Measurements from ENCODE around the gene KCNK3. TPM values are rescaled to one million over a fixed set of nuclear protein-coding genes. Genes with fewer than 3 reads are reported as not detected.

Gene KCNK3
- total RNA-seq, 6 experiments from 2014 or later: not detected

GRCh38 chr2:26727641-26728561 lies 35.4 kb downstream of the KCNK3 start:
- Mint-ChIP-seq H3K9me3 (no peaks in the 10 kb centered on the region), H3K36me3 (ENCODE audit: low read depth) (no peaks in the 10 kb centered on the region), H3K4me3 (no peak overlapping the region), H3K27ac (no peak overlapping the region), H3K27me3 (ENCODE audit: insufficient read depth) (peaks cover 1% of the 10 kb centered on the region), H3K4me1 (ENCODE audit: low read depth) (peaks cover 28% of the 10 kb centered on the region)
- no peak for DNase-seq
- TF ChIP-seq CTCF (IDR thresholded peaks at IDR 0.05): peak; percentile 44

GRCh38 chr2:26729311-26729710 lies 36.8 kb downstream of the KCNK3 start:
- no peak for DNase-seq
- H3K36me3 Mint-ChIP-seq (ENCODE audit: low read depth): no peaks in the 10 kb centered on the region
- H3K27me3 Mint-ChIP-seq (ENCODE audit: insufficient read depth): peaks cover 3% of the 10 kb centered on the region
- TF ChIP-seq CTCF (IDR thresholded peaks at IDR 0.05): no peak
- peaks cover 16% of the 10 kb centered on the region for H3K4me1 Mint-ChIP-seq (ENCODE audit: low read depth)
- no peak overlapping the region for H3K27ac Mint-ChIP-seq
- no peaks in the 10 kb centered on the region for H3K9me3 Mint-ChIP-seq
- no peak overlapping the region for H3K4me3 Mint-ChIP-seq

GRCh38 chr2:26730549-26731344 lies 38.2 kb downstream of the KCNK3 start:
- DNase-seq: no peak
- H3K9me3 Mint-ChIP-seq: no peaks in the 10 kb centered on the region
- no peak overlapping the region for H3K4me3 Mint-ChIP-seq
- peaks cover 3% of the 10 kb centered on the region; the same call in 1 of the 2 replicates for H3K27me3 Mint-ChIP-seq (ENCODE audit: insufficient read depth)
- peaks cover 11% of the 10 kb centered on the region for H3K4me1 Mint-ChIP-seq (ENCODE audit: low read depth)
- TF ChIP-seq CTCF (IDR thresholded peaks at IDR 0.05): no peak
- H3K36me3 Mint-ChIP-seq (ENCODE audit: low read depth): no peaks in the 10 kb centered on the region
- no peak overlapping the region for H3K27ac Mint-ChIP-seq

GRCh38 chr2:26731714-26732113 lies 39.2 kb downstream of the KCNK3 start:
- Mint-ChIP-seq H3K27me3 (ENCODE audit: insufficient read depth) (peaks cover 2% of the 10 kb centered on the region; the same call in 1 of the 2 replicates), H3K4me1 (ENCODE audit: low read depth) (peaks cover 9% of the 10 kb centered on the region), H3K9me3 (no peaks in the 10 kb centered on the region), H3K36me3 (ENCODE audit: low read depth) (no peaks in the 10 kb centered on the region), H3K4me3 (no peak overlapping the region), H3K27ac (no peak overlapping the region)
- no peak for TF ChIP-seq CTCF (IDR thresholded peaks at IDR 0.05)
- no peak for DNase-seq

- peaks cover 2% of the 10 kb centered on the region; the same call in 1 of the 2 replicates for H3K27me3 Mint-ChIP-seq (ENCODE audit: insufficient read depth)
- no peaks in the 10 kb centered on the region for H3K9me3 Mint-ChIP-seq
- H3K4me1 Mint-ChIP-seq (ENCODE audit: low read depth): peaks cover 9% of the 10 kb centered on the region
- H3K36me3 Mint-ChIP-seq (ENCODE audit: low read depth): no peaks in the 10 kb centered on the region
- no peak for DNase-seq
- no peak overlapping the region for H3K27ac Mint-ChIP-seq
- no peak for TF ChIP-seq CTCF (IDR thresholded peaks at IDR 0.05)
- H3K4me3 Mint-ChIP-seq: no peak overlapping the region
Observed at GRCh38 chr2:26732446-26732845, 39.9 kb downstream of the KCNK3 start.
